AG04449 (cell line): Measurements from ENCODE around the gene PTPRG.

Experiments
- CTCF ChIA-PET: fragments of 350-600 bp; formaldehyde crosslinking; extraction: SDS; loops from one replicate; lab custom pipeline; 2021; ENCODE audit warnings: antibody characterized with exemption; lab: Yijun Ruan, JAX
- POLR2A ChIA-PET: fragments of 400-600, 350-600 bp; formaldehyde crosslinking; extraction: SDS; loops from one replicate; lab custom pipeline; 2020; ENCODE audit warnings: antibody characterized with exemption, inconsistent platforms; lab: Yijun Ruan, JAX
- DNase-seq: peaks from one replicate; pipeline ENCODE4 v3.0.0-alpha.2; 2010; ENCODE audit warnings: low read depth, low spot score
- H3K4me3 ChIP-seq: 2 replicates; pipeline ENCODE4 v1.5.1; 2011; ENCODE audit warnings: low read depth, mild to moderate bottlenecking, control low read depth, low read length
- TF ChIP-seq, protein P1 (sequence below): IDR thresholded peaks from one replicate; pipeline ENCODE4 v1.5.1; 2011; ENCODE audit warnings: mild to moderate bottlenecking, moderate library complexity, low read length, control low read depth, inconsistent platforms; ENCODE audit not compliant: insufficient read depth; ENCODE audit errors: missing control alignments

The PTPRG gene

DNA sequence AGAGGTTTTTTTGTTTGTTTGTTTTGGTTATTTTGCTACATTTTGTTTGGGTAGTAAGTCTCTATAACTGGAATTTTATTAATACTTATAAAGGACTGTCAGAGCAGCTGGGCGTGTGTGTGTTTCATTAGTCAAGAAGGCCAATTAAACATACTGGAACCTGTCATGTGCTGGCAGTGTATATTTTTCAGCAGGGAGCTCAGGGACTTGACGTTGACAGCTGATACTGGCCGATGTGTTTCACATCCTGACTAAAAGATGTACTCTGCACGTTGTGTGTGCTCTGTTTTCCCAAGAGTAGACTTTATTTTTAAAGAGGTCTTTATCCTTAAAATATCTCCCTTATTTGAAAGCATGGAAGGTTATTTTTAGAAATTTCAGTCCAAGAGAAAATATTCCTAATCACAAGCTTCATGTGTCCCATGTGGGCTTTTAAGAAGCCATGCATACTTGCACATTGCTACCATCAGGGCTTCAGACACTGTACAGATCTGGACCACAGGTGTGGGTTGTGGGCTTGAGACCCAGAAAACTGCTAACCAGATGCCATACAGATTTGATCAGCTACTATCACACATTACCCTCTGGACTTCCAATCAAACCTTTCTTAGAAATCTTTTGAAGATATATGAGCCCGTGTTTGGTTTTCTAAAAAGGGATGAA, 676.0 kb downstream of the PTPRG start:
- CTCF ChIA-PET: interaction anchor here (0.8 to 1.3 kb wide), 3 partner anchors 10 to 25 kb away, joined by 3 read pairs; no protein-coding TSS in a partner anchor
- POLR2A ChIA-PET: no interaction called here
- no peak for DNase-seq
- no peak overlapping the region for H3K4me3 ChIP-seq
- TF ChIP-seq, protein P1, sequence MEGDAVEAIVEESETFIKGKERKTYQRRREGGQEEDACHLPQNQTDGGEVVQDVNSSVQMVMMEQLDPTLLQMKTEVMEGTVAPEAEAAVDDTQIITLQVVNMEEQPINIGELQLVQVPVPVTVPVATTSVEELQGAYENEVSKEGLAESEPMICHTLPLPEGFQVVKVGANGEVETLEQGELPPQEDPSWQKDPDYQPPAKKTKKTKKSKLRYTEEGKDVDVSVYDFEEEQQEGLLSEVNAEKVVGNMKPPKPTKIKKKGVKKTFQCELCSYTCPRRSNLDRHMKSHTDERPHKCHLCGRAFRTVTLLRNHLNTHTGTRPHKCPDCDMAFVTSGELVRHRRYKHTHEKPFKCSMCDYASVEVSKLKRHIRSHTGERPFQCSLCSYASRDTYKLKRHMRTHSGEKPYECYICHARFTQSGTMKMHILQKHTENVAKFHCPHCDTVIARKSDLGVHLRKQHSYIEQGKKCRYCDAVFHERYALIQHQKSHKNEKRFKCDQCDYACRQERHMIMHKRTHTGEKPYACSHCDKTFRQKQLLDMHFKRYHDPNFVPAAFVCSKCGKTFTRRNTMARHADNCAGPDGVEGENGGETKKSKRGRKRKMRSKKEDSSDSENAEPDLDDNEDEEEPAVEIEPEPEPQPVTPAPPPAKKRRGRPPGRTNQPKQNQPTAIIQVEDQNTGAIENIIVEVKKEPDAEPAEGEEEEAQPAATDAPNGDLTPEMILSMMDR: no peak

DNA sequence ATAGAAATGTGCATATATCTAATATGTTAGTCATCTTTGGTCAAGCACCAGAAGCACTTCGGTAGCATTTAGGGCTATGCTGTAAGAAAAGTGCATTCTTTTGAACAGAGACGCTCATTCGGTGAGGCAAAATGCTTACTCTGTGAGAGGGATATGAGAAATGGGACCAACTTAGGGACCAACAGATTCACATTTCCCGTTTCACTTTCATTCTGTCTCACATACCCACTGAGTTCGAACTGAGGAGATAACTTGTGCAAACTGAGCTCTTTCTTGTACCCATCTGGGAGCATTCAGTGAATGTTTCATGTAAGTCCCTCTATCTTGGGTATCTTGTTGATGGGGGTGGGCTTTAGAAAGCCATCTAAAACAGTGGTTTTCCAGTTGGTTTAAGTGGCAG, 676.6 kb downstream of the PTPRG start:
- no peak overlapping the region for H3K4me3 ChIP-seq
- POLR2A ChIA-PET: no interaction called here
- CTCF ChIA-PET: interaction anchor here (0.8 to 1.3 kb wide), 3 partner anchors 10 to 25 kb away, joined by 3 read pairs; no protein-coding TSS in a partner anchor
- no peak for DNase-seq
- TF ChIP-seq, protein P1: no peak

DNA sequence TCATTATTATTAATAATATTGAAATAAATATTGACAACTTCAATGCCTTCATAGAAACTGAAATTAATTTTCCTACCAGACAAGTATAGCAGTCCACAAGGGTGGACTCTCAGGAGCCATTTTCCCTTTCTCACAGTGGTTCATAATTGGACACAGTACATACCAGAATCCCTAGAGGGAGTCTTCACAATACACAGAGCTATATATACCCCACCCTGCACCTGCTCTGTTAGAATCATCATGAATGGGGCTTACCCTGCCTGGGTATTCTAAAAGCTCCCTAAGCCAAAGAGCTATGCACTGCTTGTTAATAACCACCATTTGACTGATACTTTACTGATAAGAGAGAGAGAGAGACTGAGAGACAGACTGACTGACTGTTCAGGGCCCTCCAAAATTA, 677.1 kb downstream of the PTPRG start:
- ChIA-PET POLR2A (no interaction called here), CTCF (interaction anchor here (1.3 kb wide), 1 partner anchor 11 kb away, joined by 3 read pairs; no protein-coding TSS in a partner anchor)
- no peak for DNase-seq
- TF ChIP-seq, protein P1: no peak
- H3K4me3 ChIP-seq: no peak overlapping the region

DNA sequence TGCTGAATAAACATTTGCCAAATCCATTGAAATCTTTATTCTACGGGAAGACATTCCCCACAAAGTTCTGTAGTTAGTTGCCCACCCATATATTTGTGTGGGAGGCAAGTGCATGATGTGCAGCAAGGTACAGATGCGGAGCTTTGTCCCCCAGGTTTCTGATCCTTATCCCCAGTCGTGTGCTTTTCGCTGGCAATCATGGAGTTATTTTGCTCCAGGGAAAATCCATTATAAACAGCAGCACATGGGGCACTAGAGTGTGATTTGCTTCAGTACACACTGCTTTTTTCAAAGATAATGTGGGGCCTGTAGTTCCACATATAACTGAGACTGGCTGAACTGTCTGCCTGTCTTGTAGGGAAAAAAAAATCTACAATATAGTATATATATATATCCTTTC, 679.9 kb downstream of the PTPRG start:
- TF ChIP-seq, protein P1: no peak
- ChIA-PET CTCF (interaction anchor here (1.4 kb wide), 1 partner anchor 40 kb away, joined by 4 read pairs; no protein-coding TSS in a partner anchor), POLR2A (no interaction called here)
- no peak for DNase-seq
- H3K4me3 ChIP-seq: no peak overlapping the region

DNA sequence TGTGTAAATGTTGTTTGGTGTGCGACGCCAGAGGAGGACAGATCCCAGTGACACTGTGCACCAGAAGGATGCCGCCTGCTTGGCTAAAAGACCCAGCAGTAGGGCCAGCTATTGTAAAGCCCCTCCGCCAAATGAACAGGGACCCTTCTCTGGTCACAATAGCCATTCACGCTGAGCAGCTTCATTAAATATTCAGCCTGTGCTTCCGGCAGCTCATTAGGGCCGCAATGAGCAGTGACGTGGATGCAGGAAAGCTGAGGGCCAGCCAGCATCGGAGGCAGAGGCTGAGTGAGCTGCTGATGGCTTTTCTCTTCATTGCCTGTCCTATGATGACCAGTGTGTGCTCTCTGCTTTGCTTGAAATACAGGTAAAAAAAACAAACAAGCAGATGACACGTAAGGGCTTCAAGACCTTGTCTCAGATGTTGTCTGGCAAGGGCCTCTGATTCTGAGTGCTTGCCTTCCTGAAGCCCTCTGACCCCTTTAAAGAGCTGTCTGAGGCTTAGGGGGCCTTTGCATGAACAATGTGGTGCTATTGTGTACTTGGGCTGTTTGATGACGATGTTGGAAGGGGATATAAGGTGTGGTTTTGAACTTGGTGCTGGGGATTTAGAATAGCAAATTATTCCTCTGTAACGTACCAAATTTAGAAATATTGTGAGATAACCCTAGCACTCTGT, 681.6 kb downstream of the PTPRG start:
- POLR2A ChIA-PET: no interaction called here
- H3K4me3 ChIP-seq: no peak overlapping the region
- CTCF ChIA-PET: interaction anchor here (0.6 kb wide), 1 partner anchor 316 kb away, joined by 3 read pairs; no protein-coding TSS in a partner anchor
- no peak for DNase-seq
- TF ChIP-seq, protein P1: no peak

DNA sequence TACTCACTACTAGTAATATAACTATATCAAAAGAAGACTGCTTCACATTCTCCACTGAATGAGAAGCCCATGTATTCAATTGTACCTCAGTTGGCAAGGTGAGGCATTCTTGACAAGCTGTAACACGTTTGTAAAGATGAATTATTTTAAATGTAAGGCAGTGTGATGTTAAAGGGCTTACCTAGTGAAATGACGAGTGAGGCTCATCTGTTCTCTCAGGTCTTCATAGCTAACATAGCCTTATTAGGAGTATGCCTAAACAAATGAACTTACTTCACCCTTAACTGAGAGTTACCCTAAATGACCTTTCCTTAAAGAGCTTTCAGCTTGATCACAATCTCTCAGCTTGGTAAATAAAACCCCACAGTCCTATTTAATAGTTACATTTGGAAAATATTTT, 684.7 kb downstream of the PTPRG start:
- DNase-seq: no peak
- no peak overlapping the region for H3K4me3 ChIP-seq
- TF ChIP-seq, protein P1: no peak
- CTCF ChIA-PET: interaction anchor here (1.4 kb wide), 1 partner anchor 45 kb away, joined by 4 read pairs; no protein-coding TSS in a partner anchor
- POLR2A ChIA-PET: no interaction called here
